ENCODE data around the gene SYNPR. TPM values are rescaled to one million over a fixed set of nuclear protein-coding genes. Genes with fewer than 3 reads are reported as not detected.

SYNPR gene
- total and polyA plus RNA-seq, 7 donors: 0.16 to 1.4 (median 0.32) TPM; not detected in 2

GRCh38 chr3:63617391-63617790, 339.3 kb downstream of the SYNPR start:
- H3K9me3 ChIP-seq: peaks cover 0 to 3% (median 0%) of the 10 kb centered on the region in 4 donors
- intact Hi-C loops (cut with DNase I): no loop called here
- H3K4me1 ChIP-seq: no peaks in the 10 kb centered on the region
- WGBS, 2 donors: 78 to 92% methylated on average over 4 of the region's 4 CpGs
- H3K4me3 ChIP-seq: no peak overlapping the region
- H3K36me3 ChIP-seq: no peaks in the 10 kb centered on the region
- TF ChIP-seq CTCF (IDR thresholded peaks at IDR 0.05): no peak
- TF ChIP-seq POLR2A (IDR thresholded peaks at IDR 0.05): no peak
- no peak for TF ChIP-seq POLR2AphosphoS5 (IDR thresholded peaks at IDR 0.05)
- no peak for TF ChIP-seq EP300 (IDR thresholded peaks at IDR 0.05)
- no peak for DNase-seq
- no peak overlapping the region for H3K27ac ChIP-seq
- no peaks in the 10 kb centered on the region for H3K27me3 ChIP-seq

- Histone ChIP-seq H3K9me3 (no peaks in the 10 kb centered on the region), H3K4me1 (peaks cover 0 to 11% (median 6%) of the 10 kb centered on the region in 4 donors), H3K27me3 (no peaks in the 10 kb centered on the region), H3K36me3 (no peaks in the 10 kb centered on the region), H3K27ac (no peak overlapping the region), H3K4me3 (no peak overlapping the region)
- WGBS, 2 donors: 41 to 44% methylated on average over 8 of the region's 8 CpGs
- DNase-seq: no peak
- TF ChIP-seq POLR2AphosphoS5 (IDR thresholded peaks at IDR 0.05): no peak
- no peak for TF ChIP-seq CTCF (IDR thresholded peaks at IDR 0.05)
- no peak for TF ChIP-seq EP300 (IDR thresholded peaks at IDR 0.05)
- no peak for TF ChIP-seq POLR2A (IDR thresholded peaks at IDR 0.05)
- intact Hi-C loops (cut with DNase I): no loop called here
These were observed 346.9 kb downstream of the SYNPR start for GRCh38 chr3:63624941-63625560.

GRCh38 chr3:63631670-63632069, 353.6 kb downstream of the SYNPR start:
- Histone ChIP-seq H3K4me3 (no peak overlapping the region), H3K9me3 (no peaks in the 10 kb centered on the region), H3K36me3 (no peaks in the 10 kb centered on the region), H3K4me1 (no peaks in the 10 kb centered on the region), H3K27me3 (no peaks in the 10 kb centered on the region), H3K27ac (no peak overlapping the region)
- DNase-seq: no peak
- intact Hi-C loops (cut with DNase I): no loop called here
- no peak for TF ChIP-seq EP300 (IDR thresholded peaks at IDR 0.05)
- no peak for TF ChIP-seq CTCF (IDR thresholded peaks at IDR 0.05)
- TF ChIP-seq POLR2A (IDR thresholded peaks at IDR 0.05): no peak
- no peak for TF ChIP-seq POLR2AphosphoS5 (IDR thresholded peaks at IDR 0.05)
- 88 to 89% methylated on average over 4 of the region's 4 CpGs for WGBS, 2 donors

- Histone ChIP-seq H3K27ac (no peak overlapping the region), H3K4me1 (no peaks in the 10 kb centered on the region), H3K4me3 (no peak overlapping the region), H3K27me3 (no peaks in the 10 kb centered on the region), H3K9me3 (peaks cover 0 to 3% (median 0%) of the 10 kb centered on the region in 4 donors), H3K36me3 (no peaks in the 10 kb centered on the region)
- DNase-seq: no peak
- TF ChIP-seq CTCF (IDR thresholded peaks at IDR 0.05) (no peak), POLR2AphosphoS5 (IDR thresholded peaks at IDR 0.05) (no peak), POLR2A (IDR thresholded peaks at IDR 0.05) (no peak), EP300 (IDR thresholded peaks at IDR 0.05) (no peak)
- intact Hi-C loops (cut with DNase I): no loop called here
- WGBS, 2 donors: 91 to 94% methylated on average over 3 of the region's 3 CpGs
These were observed 357.1 kb downstream of the SYNPR start for GRCh38 chr3:63635186-63635585.

GRCh38 chr3:63639806-63640205, 361.7 kb downstream of the SYNPR start:
- intact Hi-C loops (cut with DNase I): no loop called here
- H3K4me3 ChIP-seq: no peak overlapping the region
- WGBS, 2 donors: 88 to 92% methylated on average over 2 of the region's 2 CpGs
- no peaks in the 10 kb centered on the region for H3K4me1 ChIP-seq
- peaks cover 0 to 3% (median 0%) of the 10 kb centered on the region in 4 donors for H3K9me3 ChIP-seq
- no peak overlapping the region for H3K27ac ChIP-seq
- DNase-seq: no peak
- no peaks in the 10 kb centered on the region for H3K36me3 ChIP-seq
- no peaks in the 10 kb centered on the region for H3K27me3 ChIP-seq
- TF ChIP-seq EP300 (IDR thresholded peaks at IDR 0.05) (no peak), CTCF (IDR thresholded peaks at IDR 0.05) (no peak), POLR2AphosphoS5 (IDR thresholded peaks at IDR 0.05) (no peak), POLR2A (IDR thresholded peaks at IDR 0.05) (no peak)
